GM19455 (cell line): ENCODE measurements around the gene STX1A.
"Not testable (repeated sequence)": the region's sequence is repeated elsewhere in the genome, so short reads cannot be mapped to it uniquely, and the experiment has no call there.

Experiments
- ATAC-seq: cut with Tn5 transposase; IDR thresholded peaks from one replicate; pipeline ENCODE4 v1.9.1; 2021; ENCODE audit not compliant: unreplicated experiment

The STX1A gene

GRCh38 chr7:73683788-73684693 is 35.4 kb downstream of the STX1A start:
- peak; percentile 13 for ATAC-seq

- peak; percentile 85 for ATAC-seq
Measured at GRCh38 chr7:73683056-73683787, 36.2 kb downstream of the STX1A start, which contains the start of the genes BUD23 and DNAJC30. Gene BUD23, plus strand, starts transcription at chr7:73683597. Its CDS starts 29 bp downstream, at chr7:73683626. Gene DNAJC30, minus strand, starts transcription at chr7:73683453. Its CDS starts 30 bp downstream, at chr7:73683423.

- ATAC-seq = no peak
Measured at GRCh38 chr7:73682745-73683055, 36.8 kb downstream of the STX1A start.

GRCh38 chr7:73681031-73681430 is 38.4 kb downstream of the STX1A start:
- ATAC-seq = no peak

- no peak for ATAC-seq
Measured at GRCh38 chr7:73680501-73680900, 39.0 kb downstream of the STX1A start.

- no peak for ATAC-seq
Measured at GRCh38 chr7:73679709-73680108, 39.8 kb downstream of the STX1A start.

- no peak for ATAC-seq
Measured at GRCh38 chr7:73678862-73679261, 40.6 kb downstream of the STX1A start.

- ATAC-seq = not testable (repeated sequence)
Measured at GRCh38 chr7:73676062-73676461, 43.4 kb downstream of the STX1A start.

- ATAC-seq = no peak
Measured at GRCh38 chr7:73674468-73675124, 44.9 kb downstream of the STX1A start.

- ATAC-seq = no peak
Measured at GRCh38 chr7:73671857-73672445, 47.5 kb downstream of the STX1A start.

- no peak for ATAC-seq
Measured at GRCh38 chr7:73671322-73671661, 48.2 kb downstream of the STX1A start.

GRCh38 chr7:73669858-73670385 is 49.5 kb downstream of the STX1A start:
- ATAC-seq = no peak

GRCh38 chr7:73669288-73669701 is 50.2 kb downstream of the STX1A start:
- no peak for ATAC-seq

GRCh38 chr7:73668886-73669230 is 50.6 kb downstream of the STX1A start:
- no peak for ATAC-seq

- ATAC-seq = no peak
Measured at GRCh38 chr7:73668103-73668885, 51.2 kb downstream of the STX1A start.

- peak; percentile 86 for ATAC-seq
Measured at GRCh38 chr7:73667344-73668102, 51.9 kb downstream of the STX1A start, which contains the start of gene VPS37D. Gene VPS37D, plus strand, starts transcription at chr7:73667831. Its CDS starts 128 bp downstream, at chr7:73667959.

GRCh38 chr7:73663033-73663432 is 56.4 kb downstream of the STX1A start:
- ATAC-seq = no peak

- ATAC-seq = not testable (repeated sequence)
Measured at GRCh38 chr7:73660594-73660993, 58.9 kb downstream of the STX1A start.

- no peak for ATAC-seq
Measured at GRCh38 chr7:73659983-73660382, 59.5 kb downstream of the STX1A start.
